ENCODE results near the gene FLT1.

FLT1 gene

GRCh38 chr13:28485996-28486543 lies 8.9 kb downstream of the FLT1 start:
- no peak for DNase-seq (ENCODE audit: low read depth in 1 of 2, low spot score in 1 of 2)

- DNase-seq (ENCODE audit: low read depth in 1 of 2, low spot score in 1 of 2): no peak
Observed at GRCh38 chr13:28485551-28485950, 9.4 kb downstream of the FLT1 start.

GRCh38 chr13:28485097-28485496 lies 9.8 kb downstream of the FLT1 start:
- DNase-seq (ENCODE audit: low read depth in 1 of 2, low spot score in 1 of 2): no peak

- DNase-seq (ENCODE audit: low read depth in 1 of 2, low spot score in 1 of 2): no peak
Observed at GRCh38 chr13:28483313-28483931, 11.5 kb downstream of the FLT1 start.

GRCh38 chr13:28479005-28479404 lies 15.9 kb downstream of the FLT1 start:
- no peak for DNase-seq (ENCODE audit: low read depth in 1 of 2, low spot score in 1 of 2)

- no peak for DNase-seq (ENCODE audit: low read depth in 1 of 2, low spot score in 1 of 2)
Observed at GRCh38 chr13:28478127-28478526, 16.8 kb downstream of the FLT1 start.

- no peak for DNase-seq (ENCODE audit: low read depth in 1 of 2, low spot score in 1 of 2)
Observed at GRCh38 chr13:28477709-28477973, 17.3 kb downstream of the FLT1 start.

GRCh38 chr13:28476919-28477708 lies 17.8 kb downstream of the FLT1 start:
- DNase-seq (ENCODE audit: low read depth in 1 of 2, low spot score in 1 of 2): no peak

- DNase-seq (ENCODE audit: low read depth in 1 of 2, low spot score in 1 of 2): no peak
Observed at GRCh38 chr13:28475916-28476725, 18.8 kb downstream of the FLT1 start.

GRCh38 chr13:28474491-28475134 lies 20.3 kb downstream of the FLT1 start:
- no peak for DNase-seq (ENCODE audit: low read depth in 1 of 2, low spot score in 1 of 2)

- DNase-seq (ENCODE audit: low read depth in 1 of 2, low spot score in 1 of 2): no peak
Observed at GRCh38 chr13:28473044-28473443, 21.9 kb downstream of the FLT1 start.

GRCh38 chr13:28471421-28471820 lies 23.5 kb downstream of the FLT1 start:
- no peak for DNase-seq (ENCODE audit: low read depth in 1 of 2, low spot score in 1 of 2)

- no peak for DNase-seq (ENCODE audit: low read depth in 1 of 2, low spot score in 1 of 2)
Observed at GRCh38 chr13:28470296-28470695, 24.6 kb downstream of the FLT1 start.

- no peak for DNase-seq (ENCODE audit: low read depth in 1 of 2, low spot score in 1 of 2)
Observed at GRCh38 chr13:28469316-28469715, 25.6 kb downstream of the FLT1 start.

- DNase-seq (ENCODE audit: low read depth in 1 of 2, low spot score in 1 of 2): no peak
Observed at GRCh38 chr13:28468023-28468915, 26.7 kb downstream of the FLT1 start.

GRCh38 chr13:28467034-28467433 lies 27.9 kb downstream of the FLT1 start:
- no peak for DNase-seq (ENCODE audit: low read depth in 1 of 2, low spot score in 1 of 2)

- DNase-seq (ENCODE audit: low read depth in 1 of 2, low spot score in 1 of 2): no peak
Observed at GRCh38 chr13:28466151-28466550, 28.8 kb downstream of the FLT1 start.

GRCh38 chr13:28464861-28465460 lies 30.0 kb downstream of the FLT1 start:
- no peak for DNase-seq (ENCODE audit: low read depth in 1 of 2, low spot score in 1 of 2)

GRCh38 chr13:28463481-28463880 lies 31.4 kb downstream of the FLT1 start:
- DNase-seq (ENCODE audit: low read depth in 1 of 2, low spot score in 1 of 2): no peak

GRCh38 chr13:28459911-28460310 lies 35.0 kb downstream of the FLT1 start:
- DNase-seq (ENCODE audit: low read depth in 1 of 2, low spot score in 1 of 2): no peak
